ENCODE measurements around the gene TTC7B.

The TTC7B gene

DNA sequence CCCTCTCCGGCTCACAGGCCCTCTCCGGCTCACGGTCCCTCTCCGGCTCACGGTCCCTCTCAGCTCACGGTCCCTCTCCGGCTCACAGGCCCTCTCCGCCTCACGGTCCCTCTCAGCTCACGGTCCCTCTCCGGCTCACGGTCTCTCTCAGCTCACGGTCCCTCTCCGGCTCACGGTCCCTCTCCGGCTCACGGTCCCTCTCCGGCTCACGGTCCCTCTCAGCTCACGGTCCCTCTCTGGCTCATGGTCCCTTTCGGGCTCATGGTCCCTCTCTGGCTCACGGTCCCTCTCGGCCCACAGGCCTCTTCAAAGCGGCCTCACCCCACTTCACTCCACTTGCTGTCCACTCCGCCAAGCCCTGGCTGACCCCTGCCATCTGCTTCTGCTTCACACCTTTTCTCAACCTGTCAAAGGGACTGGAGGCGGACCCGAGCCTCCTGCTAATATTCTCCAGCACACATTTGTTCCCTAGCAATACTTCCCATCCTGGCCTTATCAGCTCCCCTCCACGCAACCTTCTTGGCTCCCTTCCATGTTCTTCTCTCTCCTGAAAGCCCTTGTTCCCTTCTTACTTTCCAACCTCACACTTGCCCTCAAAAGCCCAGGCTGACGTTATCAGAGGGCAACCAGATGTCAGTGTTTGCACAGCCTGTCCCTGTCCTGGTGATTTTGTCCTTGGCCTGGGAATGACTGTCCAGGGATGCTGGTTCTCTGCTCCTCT, 242.7 kb downstream of the TTC7B start:
- Histone ChIP-seq H4K8ac (ENCODE audit: low read depth, low read length) (no peak overlapping the region), H2AFZ (ENCODE audit: insufficient read depth, low read length, poor library complexity) (no peak overlapping the region), H2BK120ac (ENCODE audit: insufficient read depth, low read length, poor library complexity) (no peak overlapping the region), H3K79me2 (ENCODE audit: control insufficient read depth, insufficient read depth, low read length, poor library complexity) (no peaks in the 10 kb centered on the region), H3K9ac (ENCODE audit: low read length) (no peak overlapping the region), H3K9me3 (ENCODE audit: insufficient read depth, low read depth, low read length) (no peaks in the 10 kb centered on the region), H3K27me3 (ENCODE audit: insufficient read depth, low read length) (no peaks in the 10 kb centered on the region), H3K27ac (ENCODE audit: low read depth, low read length) (no peak overlapping the region), H3K4ac (ENCODE audit: low read depth, low read length) (no peak overlapping the region), H3K23ac (ENCODE audit: low read length) (no peak overlapping the region), H3K4me1 (ENCODE audit: control insufficient read depth in 1 of 2, insufficient read depth in 2 of 2, low read length in 2 of 2) (peaks cover 12 to 13% of the 10 kb centered on the region in 2 experiments), H3K36me3 (ENCODE audit: control insufficient read depth in 1 of 2, insufficient read depth in 2 of 2, low read length in 2 of 2) (peaks cover 11 to 19% of the 10 kb centered on the region in 2 experiments), H3K4me2 (ENCODE audit: low read length) (no peak overlapping the region), H2BK12ac (ENCODE audit: low read length) (no peak overlapping the region), H2BK5ac (ENCODE audit: low read depth, low read length, poor library complexity) (no peak overlapping the region), H3K79me1 (ENCODE audit: low read length) (peaks cover 1% of the 10 kb centered on the region), H4K12ac (ENCODE audit: low read depth, low read length) (no peak overlapping the region), H3K4me3 (ENCODE audit: low read depth, low read length) (no peak overlapping the region), H4K91ac (ENCODE audit: low read depth, low read length) (no peak overlapping the region), H3K14ac (ENCODE audit: low read length) (no peak overlapping the region), H2AK5ac (ENCODE audit: low read length) (no peak overlapping the region), H3K18ac (ENCODE audit: low read length) (no peak overlapping the region)
- DNase-seq: no peak
- no CpG with 5 or more reads among the region's 29 CpGs for WGBS (ENCODE audit: extremely low coverage, insufficient coverage, insufficient read length)

DNA sequence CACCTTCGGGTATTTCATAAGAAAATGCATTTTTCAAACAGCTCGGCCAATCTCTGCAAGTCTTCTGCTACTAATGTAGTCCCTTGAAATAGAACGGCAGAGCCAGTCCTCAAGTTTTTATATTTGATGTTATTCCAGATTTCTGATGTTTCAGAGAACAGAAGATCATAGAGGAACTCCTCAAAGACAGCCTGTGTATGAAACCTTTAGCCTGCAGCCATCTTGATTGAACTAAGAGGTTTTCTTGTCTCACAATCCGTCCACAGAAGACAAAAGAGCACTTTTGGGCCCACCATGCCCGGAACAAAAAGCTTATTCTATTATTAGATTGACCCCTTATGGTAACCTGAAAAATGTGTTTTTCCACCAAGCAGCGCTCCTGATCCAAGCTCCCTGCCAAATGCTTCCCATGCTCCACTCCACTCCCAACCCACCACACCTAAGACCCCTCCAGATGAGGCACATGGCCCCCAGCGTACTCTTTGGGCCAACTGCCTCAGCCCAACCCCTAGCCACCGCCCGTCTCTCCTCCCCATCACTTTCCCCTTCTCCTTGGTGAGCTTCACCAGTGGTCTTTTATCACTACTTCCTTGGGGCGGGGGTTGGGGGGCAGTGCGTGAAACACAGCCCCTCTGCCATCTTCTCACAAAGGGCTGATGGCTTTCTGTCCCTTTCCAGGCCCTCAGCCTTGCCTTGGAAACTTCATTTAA, 243.6 kb downstream of the TTC7B start:
- no peak overlapping the region for H3K4ac ChIP-seq (ENCODE audit: low read depth, low read length)
- H3K27me3 ChIP-seq (ENCODE audit: insufficient read depth, low read length): no peaks in the 10 kb centered on the region
- no peak overlapping the region for H2BK120ac ChIP-seq (ENCODE audit: insufficient read depth, low read length, poor library complexity)
- peaks cover 12 to 15% of the 10 kb centered on the region in 2 experiments for H3K4me1 ChIP-seq (ENCODE audit: control insufficient read depth in 1 of 2, insufficient read depth in 2 of 2, low read length in 2 of 2)
- no peak overlapping the region for H4K91ac ChIP-seq (ENCODE audit: low read depth, low read length)
- H3K18ac ChIP-seq (ENCODE audit: low read length): no peak overlapping the region
- no peaks in the 10 kb centered on the region for H3K9me3 ChIP-seq (ENCODE audit: insufficient read depth, low read depth, low read length)
- no peak overlapping the region for H2BK12ac ChIP-seq (ENCODE audit: low read length)
- H3K23ac ChIP-seq (ENCODE audit: low read length): no peak overlapping the region
- no peak overlapping the region for H2BK5ac ChIP-seq (ENCODE audit: low read depth, low read length, poor library complexity)
- no peak overlapping the region for H3K4me2 ChIP-seq (ENCODE audit: low read length)
- H3K4me3 ChIP-seq (ENCODE audit: low read depth, low read length): no peak overlapping the region
- no peak overlapping the region for H2AFZ ChIP-seq (ENCODE audit: insufficient read depth, low read length, poor library complexity)
- no peak overlapping the region for H4K8ac ChIP-seq (ENCODE audit: low read depth, low read length)
- H4K12ac ChIP-seq (ENCODE audit: low read depth, low read length): no peak overlapping the region
- no peaks in the 10 kb centered on the region for H3K79me2 ChIP-seq (ENCODE audit: control insufficient read depth, insufficient read depth, low read length, poor library complexity)
- WGBS (ENCODE audit: extremely low coverage, insufficient coverage, insufficient read length): no CpG with 5 or more reads among the region's 11 CpGs
- H3K14ac ChIP-seq (ENCODE audit: low read length): no peak overlapping the region
- DNase-seq: no peak
- peaks cover 1% of the 10 kb centered on the region for H3K79me1 ChIP-seq (ENCODE audit: low read length)
- H2AK5ac ChIP-seq (ENCODE audit: low read length): no peak overlapping the region
- H3K27ac ChIP-seq (ENCODE audit: low read depth, low read length): no peak overlapping the region
- H3K9ac ChIP-seq (ENCODE audit: low read length): no peak overlapping the region
- peaks cover 4 to 11% of the 10 kb centered on the region in 2 experiments for H3K36me3 ChIP-seq (ENCODE audit: control insufficient read depth in 1 of 2, insufficient read depth in 2 of 2, low read length in 2 of 2)

DNA sequence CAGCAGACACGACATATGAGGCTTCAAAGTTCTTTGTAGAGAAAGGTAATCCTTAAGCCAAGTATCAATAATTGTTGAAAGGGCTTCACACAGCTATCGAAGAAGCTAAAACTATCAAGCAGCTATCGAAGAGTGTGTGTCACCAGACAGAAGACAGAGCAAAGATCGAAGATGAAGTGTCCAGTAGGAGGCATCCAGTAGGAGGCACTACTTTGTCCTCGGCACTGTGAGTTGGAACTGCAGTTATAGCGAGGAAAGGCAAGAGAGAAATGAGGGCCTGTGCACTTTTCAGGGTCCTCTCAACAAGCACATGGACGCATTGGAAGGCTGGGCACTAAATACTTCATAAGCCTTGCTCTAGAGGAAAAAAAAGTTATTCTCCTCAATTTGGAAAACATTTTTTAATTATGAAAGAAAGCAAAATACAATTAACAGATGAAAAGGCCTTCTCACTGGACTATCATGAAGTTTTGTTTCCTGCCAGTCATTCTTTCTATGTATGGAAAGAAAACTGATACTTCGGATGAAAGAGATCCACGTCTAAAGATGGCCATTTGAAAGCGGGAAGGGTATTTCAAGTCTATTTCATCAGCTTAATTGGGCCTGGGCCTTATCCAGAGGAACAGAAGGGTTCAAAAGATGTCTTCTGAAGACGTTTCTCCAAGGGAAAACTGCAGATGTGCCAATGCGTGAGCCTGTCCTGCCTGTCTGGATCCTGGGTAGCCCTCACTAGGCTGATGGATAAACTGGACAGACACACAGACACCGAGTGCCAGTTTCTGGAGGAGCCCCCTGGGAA, 244.9 kb downstream of the TTC7B start:
- no CpG with 5 or more reads among the region's 13 CpGs for WGBS (ENCODE audit: extremely low coverage, insufficient coverage, insufficient read length)
- no peak overlapping the region for H3K23ac ChIP-seq (ENCODE audit: low read length)
- no peak overlapping the region for H2AFZ ChIP-seq (ENCODE audit: insufficient read depth, low read length, poor library complexity)
- H3K4ac ChIP-seq (ENCODE audit: low read depth, low read length): no peak overlapping the region
- no peak overlapping the region for H3K4me2 ChIP-seq (ENCODE audit: low read length)
- H3K18ac ChIP-seq (ENCODE audit: low read length): no peak overlapping the region
- H3K79me2 ChIP-seq (ENCODE audit: control insufficient read depth, insufficient read depth, low read length, poor library complexity): no peaks in the 10 kb centered on the region
- H2BK5ac ChIP-seq (ENCODE audit: low read depth, low read length, poor library complexity): no peak overlapping the region
- H3K27ac ChIP-seq (ENCODE audit: low read depth, low read length): no peak overlapping the region
- H3K79me1 ChIP-seq (ENCODE audit: low read length): peaks cover 1% of the 10 kb centered on the region
- H4K91ac ChIP-seq (ENCODE audit: low read depth, low read length): no peak overlapping the region
- no peak for DNase-seq
- no peak overlapping the region for H3K9ac ChIP-seq (ENCODE audit: low read length)
- H4K12ac ChIP-seq (ENCODE audit: low read depth, low read length): no peak overlapping the region
- H4K8ac ChIP-seq (ENCODE audit: low read depth, low read length): no peak overlapping the region
- no peak overlapping the region for H2AK5ac ChIP-seq (ENCODE audit: low read length)
- H3K36me3 ChIP-seq (ENCODE audit: control insufficient read depth in 1 of 2, insufficient read depth in 2 of 2, low read length in 2 of 2): peaks cover 0 to 11% of the 10 kb centered on the region in 2 experiments
- no peak overlapping the region for H3K14ac ChIP-seq (ENCODE audit: low read length)
- no peak overlapping the region for H3K4me3 ChIP-seq (ENCODE audit: low read depth, low read length)
- peaks cover 12 to 15% of the 10 kb centered on the region in 2 experiments for H3K4me1 ChIP-seq (ENCODE audit: control insufficient read depth in 1 of 2, insufficient read depth in 2 of 2, low read length in 2 of 2)
- H3K27me3 ChIP-seq (ENCODE audit: insufficient read depth, low read length): no peaks in the 10 kb centered on the region
- no peak overlapping the region for H2BK120ac ChIP-seq (ENCODE audit: insufficient read depth, low read length, poor library complexity)
- H3K9me3 ChIP-seq (ENCODE audit: insufficient read depth, low read depth, low read length): no peaks in the 10 kb centered on the region
- no peak overlapping the region for H2BK12ac ChIP-seq (ENCODE audit: low read length)

DNA sequence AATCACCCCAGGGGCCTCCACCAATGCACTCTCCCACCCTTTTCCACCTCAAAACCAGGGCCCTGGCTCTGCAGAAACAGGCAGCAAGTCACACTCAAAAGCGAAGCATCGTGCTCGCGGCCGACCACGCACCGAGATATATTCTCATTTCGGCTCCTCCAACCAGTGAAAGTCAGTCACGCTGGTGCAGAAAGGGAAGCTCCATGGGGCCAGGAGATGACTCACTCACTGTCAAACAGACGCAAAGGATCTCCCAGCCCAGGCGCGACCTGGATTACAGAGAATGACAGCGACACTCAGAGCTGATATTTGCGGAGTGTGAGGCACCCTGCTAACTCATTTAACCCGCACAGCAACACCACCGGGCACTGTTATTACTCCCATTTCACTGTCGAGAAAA, 245.8 kb downstream of the TTC7B start:
- no peak overlapping the region for H2BK12ac ChIP-seq (ENCODE audit: low read length)
- no peak overlapping the region for H3K4ac ChIP-seq (ENCODE audit: low read depth, low read length)
- no peak overlapping the region for H2AK5ac ChIP-seq (ENCODE audit: low read length)
- no peak overlapping the region for H3K18ac ChIP-seq (ENCODE audit: low read length)
- peaks cover 12 to 15% of the 10 kb centered on the region in 2 experiments for H3K4me1 ChIP-seq (ENCODE audit: control insufficient read depth in 1 of 2, insufficient read depth in 2 of 2, low read length in 2 of 2)
- peaks cover 0 to 11% of the 10 kb centered on the region in 2 experiments for H3K36me3 ChIP-seq (ENCODE audit: control insufficient read depth in 1 of 2, insufficient read depth in 2 of 2, low read length in 2 of 2)
- H3K4me2 ChIP-seq (ENCODE audit: low read length): no peak overlapping the region
- WGBS (ENCODE audit: extremely low coverage, insufficient coverage, insufficient read length): no CpG with 5 or more reads among the region's 17 CpGs
- H3K79me2 ChIP-seq (ENCODE audit: control insufficient read depth, insufficient read depth, low read length, poor library complexity): no peaks in the 10 kb centered on the region
- H3K14ac ChIP-seq (ENCODE audit: low read length): no peak overlapping the region
- H3K9me3 ChIP-seq (ENCODE audit: insufficient read depth, low read depth, low read length): no peaks in the 10 kb centered on the region
- H2BK5ac ChIP-seq (ENCODE audit: low read depth, low read length, poor library complexity): no peak overlapping the region
- H3K4me3 ChIP-seq (ENCODE audit: low read depth, low read length): no peak overlapping the region
- peaks cover 1% of the 10 kb centered on the region for H3K79me1 ChIP-seq (ENCODE audit: low read length)
- H2AFZ ChIP-seq (ENCODE audit: insufficient read depth, low read length, poor library complexity): no peak overlapping the region
- no peak overlapping the region for H4K8ac ChIP-seq (ENCODE audit: low read depth, low read length)
- H3K27me3 ChIP-seq (ENCODE audit: insufficient read depth, low read length): no peaks in the 10 kb centered on the region
- no peak overlapping the region for H2BK120ac ChIP-seq (ENCODE audit: insufficient read depth, low read length, poor library complexity)
- H3K27ac ChIP-seq (ENCODE audit: low read depth, low read length): no peak overlapping the region
- no peak for DNase-seq
- no peak overlapping the region for H3K9ac ChIP-seq (ENCODE audit: low read length)
- H4K91ac ChIP-seq (ENCODE audit: low read depth, low read length): no peak overlapping the region
- no peak overlapping the region for H3K23ac ChIP-seq (ENCODE audit: low read length)
- H4K12ac ChIP-seq (ENCODE audit: low read depth, low read length): no peak overlapping the region

Data from trophoblast cell (in vitro differentiated cells and primary cell).